Vagina (tissue), 2 donors: Measurements from ENCODE around the gene PCED1A.

Experiments
- POLR2A ChIP-seq, 2 donors: fragments of 450-650 bp; IDR thresholded peaks; one replicate each; pipeline ENCODE4 v1.6.1; 2017; ENCODE audit warnings: antibody characterized with exemption in 2 of 2, mild to moderate bottlenecking in 2 of 2, moderate library complexity in 2 of 2
- TF ChIP-seq, protein P1 (sequence below), 3 experiments: fragments of 450-650 bp in 2 of 3; fragments of 200-600 bp in 1 of 3; sonication (generic) in 1 of 3; IDR thresholded peaks; one replicate each; pipeline ENCODE4 v1.5.1; 2017 to 2019; ENCODE audit warnings: antibody characterized with exemption in 3 of 3, mild to moderate bottlenecking in 2 of 3, moderate library complexity in 2 of 3

GRCh38 chr20:2838170-2838797, 2.2 kb downstream of the PCED1A start:
- TF ChIP-seq, protein P1, sequence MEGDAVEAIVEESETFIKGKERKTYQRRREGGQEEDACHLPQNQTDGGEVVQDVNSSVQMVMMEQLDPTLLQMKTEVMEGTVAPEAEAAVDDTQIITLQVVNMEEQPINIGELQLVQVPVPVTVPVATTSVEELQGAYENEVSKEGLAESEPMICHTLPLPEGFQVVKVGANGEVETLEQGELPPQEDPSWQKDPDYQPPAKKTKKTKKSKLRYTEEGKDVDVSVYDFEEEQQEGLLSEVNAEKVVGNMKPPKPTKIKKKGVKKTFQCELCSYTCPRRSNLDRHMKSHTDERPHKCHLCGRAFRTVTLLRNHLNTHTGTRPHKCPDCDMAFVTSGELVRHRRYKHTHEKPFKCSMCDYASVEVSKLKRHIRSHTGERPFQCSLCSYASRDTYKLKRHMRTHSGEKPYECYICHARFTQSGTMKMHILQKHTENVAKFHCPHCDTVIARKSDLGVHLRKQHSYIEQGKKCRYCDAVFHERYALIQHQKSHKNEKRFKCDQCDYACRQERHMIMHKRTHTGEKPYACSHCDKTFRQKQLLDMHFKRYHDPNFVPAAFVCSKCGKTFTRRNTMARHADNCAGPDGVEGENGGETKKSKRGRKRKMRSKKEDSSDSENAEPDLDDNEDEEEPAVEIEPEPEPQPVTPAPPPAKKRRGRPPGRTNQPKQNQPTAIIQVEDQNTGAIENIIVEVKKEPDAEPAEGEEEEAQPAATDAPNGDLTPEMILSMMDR (IDR thresholded peaks at IDR 0.05), result no peak
- TF ChIP-seq POLR2A (IDR thresholded peaks at IDR 0.05), result no peak
